AG04450 (cell line): Measurements from ENCODE around the gene CEP68. TPM values are rescaled to one million over a fixed set of nuclear protein-coding genes. Genes with fewer than 3 reads are reported as not detected.

ENCODE experiments used
- CTCF ChIA-PET: fragments of 300-600, 350-600 bp; formaldehyde crosslinking; extraction: SDS; loops from one replicate; lab custom pipeline; 2022; ENCODE audit warnings: antibody characterized with exemption, inconsistent platforms; lab: Charles Lee
- POLR2A ChIA-PET: fragments of 350-600 bp; formaldehyde crosslinking; extraction: SDS; loops from one replicate; lab custom pipeline; 2021; ENCODE audit warnings: antibody characterized with exemption, inconsistent platforms; lab: Yijun Ruan, JAX
- DNase-seq: peaks from one replicate; pipeline ENCODE4 v3.0.0-alpha.2; 2011; ENCODE audit warnings: low read depth, low spot score
- H3K27ac ChIP-seq: one replicate; pipeline ENCODE4 v1.5.1; 2012; ENCODE audit warnings: low read depth, low read length, control low read depth
- H3K27me3 ChIP-seq: one replicate; pipeline ENCODE4 v1.6.0; 2012; ENCODE audit warnings: low read length; ENCODE audit not compliant: control insufficient read depth, insufficient read depth
- H3K4me3 ChIP-seq: 2 replicates; pipeline ENCODE4 v1.5.1; 2011; ENCODE audit warnings: mild to moderate bottlenecking, low read depth, low read length, control low read depth
- H3K9me3 ChIP-seq: 2 replicates; pipeline ENCODE4 v1.5.1; 2012; ENCODE audit warnings: low read length; ENCODE audit not compliant: control insufficient read depth, insufficient read depth
- polyA plus RNA-seq: library from polyadenylated mRNA; depleted of rRNA; stranded (reverse); fragments of >200 nt; gene quantifications from 2 replicates; pipeline ENCODE4 v1.2.3, GENCODE V29; 2011
- TF ChIP-seq, protein P1 (sequence below): IDR thresholded peaks from 2 replicates; pipeline ENCODE4 v1.5.1; 2011; ENCODE audit warnings: low read depth, low read length, control low read depth, inconsistent platforms

Gene CEP68
- polyA plus RNA-seq, 1 experiment = 7.3 TPM

- no peak overlapping the region for H3K27ac ChIP-seq
- CTCF ChIA-PET = interaction anchor here (0.8 to 1.3 kb wide), 3 partner anchors 15 to 150 kb away, joined by 3 read pairs; no protein-coding TSS in a partner anchor
- no peak for DNase-seq
- POLR2A ChIA-PET = interaction anchor here (1.5 kb wide), 1 partner anchor 12 kb away, joined by 3 read pairs; the partner anchor contains the start of gene CEP68
- H3K27me3 ChIP-seq = no peaks in the 10 kb centered on the region
- H3K9me3 ChIP-seq = no peaks in the 10 kb centered on the region
- H3K4me3 ChIP-seq = no peak overlapping the region
- TF ChIP-seq, protein P1, sequence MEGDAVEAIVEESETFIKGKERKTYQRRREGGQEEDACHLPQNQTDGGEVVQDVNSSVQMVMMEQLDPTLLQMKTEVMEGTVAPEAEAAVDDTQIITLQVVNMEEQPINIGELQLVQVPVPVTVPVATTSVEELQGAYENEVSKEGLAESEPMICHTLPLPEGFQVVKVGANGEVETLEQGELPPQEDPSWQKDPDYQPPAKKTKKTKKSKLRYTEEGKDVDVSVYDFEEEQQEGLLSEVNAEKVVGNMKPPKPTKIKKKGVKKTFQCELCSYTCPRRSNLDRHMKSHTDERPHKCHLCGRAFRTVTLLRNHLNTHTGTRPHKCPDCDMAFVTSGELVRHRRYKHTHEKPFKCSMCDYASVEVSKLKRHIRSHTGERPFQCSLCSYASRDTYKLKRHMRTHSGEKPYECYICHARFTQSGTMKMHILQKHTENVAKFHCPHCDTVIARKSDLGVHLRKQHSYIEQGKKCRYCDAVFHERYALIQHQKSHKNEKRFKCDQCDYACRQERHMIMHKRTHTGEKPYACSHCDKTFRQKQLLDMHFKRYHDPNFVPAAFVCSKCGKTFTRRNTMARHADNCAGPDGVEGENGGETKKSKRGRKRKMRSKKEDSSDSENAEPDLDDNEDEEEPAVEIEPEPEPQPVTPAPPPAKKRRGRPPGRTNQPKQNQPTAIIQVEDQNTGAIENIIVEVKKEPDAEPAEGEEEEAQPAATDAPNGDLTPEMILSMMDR = no peak
Measured at GRCh38 chr2:65067806-65068553, 11.8 kb downstream of the CEP68 start.

DNA sequence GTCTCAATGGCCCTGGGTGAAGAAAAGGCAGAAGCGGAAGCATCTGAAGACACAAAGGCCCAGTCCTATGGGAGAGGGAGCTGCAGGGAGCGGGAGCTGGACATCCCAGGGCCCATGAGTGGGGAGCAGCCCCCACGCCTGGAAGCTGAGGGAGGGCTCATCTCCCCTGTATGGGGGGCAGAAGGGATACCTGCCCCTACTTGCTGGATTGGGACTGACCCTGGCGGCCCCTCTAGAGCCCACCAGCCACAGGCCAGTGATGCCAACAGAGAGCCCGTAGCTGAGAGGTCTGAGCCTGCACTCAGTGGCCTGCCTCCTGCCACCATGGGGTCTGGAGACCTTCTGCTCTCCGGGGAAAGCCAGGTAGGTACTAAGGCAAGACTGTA lies 13.2 kb downstream of the CEP68 start:
- ChIA-PET CTCF (interaction anchor here (1.2 kb wide), 1 partner anchor 100 kb away, joined by 4 read pairs; no protein-coding TSS in a partner anchor), POLR2A (interaction anchor here (0.6 to 1.5 kb wide), 3 partner anchors 13 to 61 kb away, joined by 3 to 4 read pairs (median 3); partner anchors contain the start of genes CEP68 and RAB1A)
- Histone ChIP-seq H3K9me3 (no peaks in the 10 kb centered on the region), H3K27ac (no peak overlapping the region), H3K27me3 (no peaks in the 10 kb centered on the region), H3K4me3 (no peak overlapping the region)
- no peak for DNase-seq
- TF ChIP-seq, protein P1 = no peak

- Histone ChIP-seq H3K27me3 (no peaks in the 10 kb centered on the region), H3K27ac (peak overlapping the region; percentile 70), H3K9me3 (no peaks in the 10 kb centered on the region), H3K4me3 (no peak overlapping the region)
- ChIA-PET POLR2A (interaction anchor here (0.6 to 1.0 kb wide), 2 partner anchors 32 to 60 kb away, joined by 3 to 4 read pairs; partner anchors contain the start of gene RAB1A), CTCF (interaction anchor here (0.6 to 1.2 kb wide), 4 partner anchors 9 to 338 kb away, joined by 3 to 4 read pairs (median 3); no protein-coding TSS in a partner anchor)
- TF ChIP-seq, protein P1 = peak; percentile 38
- DNase-seq = no peak
Measured at GRCh38 chr2:65070172-65070830, 14.1 kb downstream of the CEP68 start.

- no peak overlapping the region for H3K4me3 ChIP-seq
- H3K27me3 ChIP-seq = no peaks in the 10 kb centered on the region
- ChIA-PET CTCF (interaction anchor here (0.6 to 1.6 kb wide), 5 partner anchors 8 to 321 kb away, joined by 3 to 5 read pairs (median 3); partner anchors contain the start of gene RAB1A), POLR2A (no interaction called here)
- DNase-seq = no peak
- peak overlapping the region; percentile 31 for H3K27ac ChIP-seq
- H3K9me3 ChIP-seq = no peaks in the 10 kb centered on the region
- TF ChIP-seq, protein P1 = no peak
Measured at GRCh38 chr2:65070856-65071255, 14.6 kb downstream of the CEP68 start.
